Ureter (tissue), 1 donor: Measurements from ENCODE around the gene TRIM9. TPM values are rescaled to one million over a fixed set of nuclear protein-coding genes. Genes with fewer than 3 reads are reported as not detected.

Experiments used
- DNase-seq: peaks from one replicate; pipeline ENCODE4 v3.0.0-alpha.2; 2020; ENCODE audit warnings: low spot score
- total RNA-seq: library from RNA; stranded (reverse); gene quantifications from one replicate; pipeline ENCODE4 v1.2.4, GENCODE V29; 2023
- donor health status: DM: yes; HTN: yes; CAD: no.

The TRIM9 gene
- total RNA-seq, 1 donor from 2014 or later, result 1.7 TPM

GRCh38 chr14:51093371-51094281 is 1.3 kb downstream of the TRIM9 start:
- peak; percentile 49 for DNase-seq

GRCh38 chr14:51092965-51093364 is 1.9 kb downstream of the TRIM9 start:
- no peak for DNase-seq

- no peak for DNase-seq
These were observed 5.6 kb downstream of the TRIM9 start for GRCh38 chr14:51089278-51089677.

GRCh38 chr14:51087031-51087441 is 7.9 kb downstream of the TRIM9 start:
- peak; percentile 61 for DNase-seq

- no peak for DNase-seq
These were observed 8.9 kb downstream of the TRIM9 start for GRCh38 chr14:51086044-51086443.

GRCh38 chr14:51084962-51085361 is 9.9 kb downstream of the TRIM9 start:
- DNase-seq, result no peak

GRCh38 chr14:51084507-51084906 is 10.4 kb downstream of the TRIM9 start:
- no peak for DNase-seq

GRCh38 chr14:51082349-51082748 is 12.6 kb downstream of the TRIM9 start:
- no peak for DNase-seq

GRCh38 chr14:51081712-51082111 is 13.2 kb downstream of the TRIM9 start:
- no peak for DNase-seq

GRCh38 chr14:51081209-51081608 is 13.7 kb downstream of the TRIM9 start:
- DNase-seq, result no peak

GRCh38 chr14:51080645-51081044 is 14.3 kb downstream of the TRIM9 start:
- no peak for DNase-seq

- DNase-seq, result no peak
These were observed 15.4 kb downstream of the TRIM9 start for GRCh38 chr14:51079489-51079888.

GRCh38 chr14:51079085-51079484 is 15.8 kb downstream of the TRIM9 start:
- no peak for DNase-seq

GRCh38 chr14:51074701-51075385 is 20.1 kb downstream of the TRIM9 start:
- DNase-seq, result no peak

- no peak for DNase-seq
These were observed 21.2 kb downstream of the TRIM9 start for GRCh38 chr14:51073731-51074130.

GRCh38 chr14:51072976-51073375 is 21.9 kb downstream of the TRIM9 start:
- no peak for DNase-seq

GRCh38 chr14:51071857-51072256 is 23.0 kb downstream of the TRIM9 start:
- no peak for DNase-seq

GRCh38 chr14:51070726-51071125 is 24.2 kb downstream of the TRIM9 start:
- no peak for DNase-seq

GRCh38 chr14:51069055-51069454 is 25.9 kb downstream of the TRIM9 start:
- no peak for DNase-seq

- DNase-seq, result no peak
These were observed 26.6 kb downstream of the TRIM9 start for GRCh38 chr14:51068268-51068667.

- DNase-seq, result no peak
These were observed 27.6 kb downstream of the TRIM9 start for GRCh38 chr14:51067295-51067694.

GRCh38 chr14:51066576-51066975 is 28.3 kb downstream of the TRIM9 start:
- DNase-seq, result no peak

- DNase-seq, result no peak
These were observed 35.9 kb downstream of the TRIM9 start for GRCh38 chr14:51059032-51059431.
